Gastrocnemius medialis (tissue), 4 donors: ENCODE data around the gene ME3.

Experiments
- POLR2A ChIP-seq, 2 donors: fragments of 450-650 bp; IDR thresholded peaks; one replicate each; pipeline ENCODE4 v1.6.1; 2017; ENCODE audit warnings: antibody characterized with exemption in 2 of 2, mild to moderate bottlenecking in 2 of 2, moderate library complexity in 2 of 2
- TF ChIP-seq, protein P1 (sequence below), 5 experiments: fragments of 450-650 bp in 3 of 5; fragments of 200-600 bp in 2 of 5; sonication (generic) in 2 of 5; IDR thresholded peaks in 4 of 5; conservative IDR thresholded peaks in 1 of 5; 1 replicate in 4 of 5; 2 replicates in 1 of 5; pipeline ENCODE4 v1.5.1; 2016 to 2019; ENCODE audit warnings: antibody characterized with exemption in 5 of 5, mild to moderate bottlenecking in 3 of 5, moderate library complexity in 3 of 5

DNA sequence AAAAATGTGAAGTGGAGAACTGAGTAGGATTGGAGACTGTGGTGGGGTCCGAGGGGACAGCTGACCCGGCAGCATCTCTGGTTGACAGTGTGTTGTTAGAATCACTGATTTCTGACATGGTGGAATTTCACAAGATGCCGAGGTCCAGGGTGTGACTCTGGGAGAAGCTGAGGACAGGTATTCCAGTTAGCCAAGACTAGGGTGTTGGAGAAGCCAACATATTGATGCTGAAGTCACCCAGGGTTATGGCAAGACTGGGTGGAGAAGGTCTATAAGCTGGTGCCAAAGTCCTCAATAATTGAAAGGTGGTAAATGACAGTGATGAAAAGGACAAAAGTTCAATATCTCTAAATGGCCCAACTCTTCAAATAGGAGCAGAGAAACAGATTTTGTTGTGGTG, 86.1 kb downstream of the ME3 start:
- TF ChIP-seq, protein P1, sequence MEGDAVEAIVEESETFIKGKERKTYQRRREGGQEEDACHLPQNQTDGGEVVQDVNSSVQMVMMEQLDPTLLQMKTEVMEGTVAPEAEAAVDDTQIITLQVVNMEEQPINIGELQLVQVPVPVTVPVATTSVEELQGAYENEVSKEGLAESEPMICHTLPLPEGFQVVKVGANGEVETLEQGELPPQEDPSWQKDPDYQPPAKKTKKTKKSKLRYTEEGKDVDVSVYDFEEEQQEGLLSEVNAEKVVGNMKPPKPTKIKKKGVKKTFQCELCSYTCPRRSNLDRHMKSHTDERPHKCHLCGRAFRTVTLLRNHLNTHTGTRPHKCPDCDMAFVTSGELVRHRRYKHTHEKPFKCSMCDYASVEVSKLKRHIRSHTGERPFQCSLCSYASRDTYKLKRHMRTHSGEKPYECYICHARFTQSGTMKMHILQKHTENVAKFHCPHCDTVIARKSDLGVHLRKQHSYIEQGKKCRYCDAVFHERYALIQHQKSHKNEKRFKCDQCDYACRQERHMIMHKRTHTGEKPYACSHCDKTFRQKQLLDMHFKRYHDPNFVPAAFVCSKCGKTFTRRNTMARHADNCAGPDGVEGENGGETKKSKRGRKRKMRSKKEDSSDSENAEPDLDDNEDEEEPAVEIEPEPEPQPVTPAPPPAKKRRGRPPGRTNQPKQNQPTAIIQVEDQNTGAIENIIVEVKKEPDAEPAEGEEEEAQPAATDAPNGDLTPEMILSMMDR (IDR thresholded peaks at IDR 0.05 in 4 of 5, conservative IDR thresholded peaks at IDR 0.05 in 1 of 5) = no peak
- no peak for TF ChIP-seq POLR2A (IDR thresholded peaks at IDR 0.05)
